Frontal cortex (tissue), 4 donors: ENCODE measurements around the gene AGAP1. TPM values are rescaled to one million over a fixed set of nuclear protein-coding genes. Genes with fewer than 3 reads are reported as not detected.

Source experiments
- DNase-seq, 2 donors: peaks; one replicate each; pipeline ENCODE4 v3.0.0; 2012; ENCODE audit warnings: low spot score in 2 of 2
- FAIRE-seq: peaks from 2 replicates; lab custom pipeline; 2012; peaks lifted over from hg19 to GRCh38; lab: Jason Lieb, UNC
- total RNA-seq: library from RNA; depleted of rRNA; stranded (reverse); fragments of >200 nt; gene quantifications from one replicate; pipeline ENCODE4 v1.2.3, GENCODE V29; 2014
- donor health status: control.
- donor health status: control.
- donor health status: control.

The AGAP1 gene
- total RNA-seq, 1 donor from 2014 or later: 27.3 TPM

GRCh38 chr2:235666213-235666781 is 172.5 kb downstream of the AGAP1 start:
- DNase-seq (peak in 1 of 2 donors; percentile 49), FAIRE-seq (no peak)

GRCh38 chr2:235668782-235669181 is 174.9 kb downstream of the AGAP1 start:
- DNase-seq: no peak
- FAIRE-seq: no peak

- DNase-seq: peak; percentile 80 to 88
- no peak for FAIRE-seq
Observed at GRCh38 chr2:235669269-235669831, 175.5 kb downstream of the AGAP1 start.

GRCh38 chr2:235669983-235670962 is 176.4 kb downstream of the AGAP1 start:
- no peak for FAIRE-seq

GRCh38 chr2:235670974-235671787 is 177.3 kb downstream of the AGAP1 start:
- no peak for FAIRE-seq
- DNase-seq: no peak

More at GRCh38 chr2:235669983-235670962, 176.4 kb downstream of the AGAP1 start:
- DNase-seq: peak; percentile 72 to 84

- no peak for DNase-seq
Observed at GRCh38 chr2:235672720-235673119, 178.9 kb downstream of the AGAP1 start.

GRCh38 chr2:235674146-235674545 is 180.3 kb downstream of the AGAP1 start:
- no peak for FAIRE-seq
- DNase-seq: no peak

More at GRCh38 chr2:235672720-235673119, 178.9 kb downstream of the AGAP1 start:
- FAIRE-seq: no peak

GRCh38 chr2:235674812-235675211 is 181.0 kb downstream of the AGAP1 start:
- DNase-seq: no peak
- FAIRE-seq: peak; percentile 40

GRCh38 chr2:235675678-235676535 is 182.1 kb downstream of the AGAP1 start:
- FAIRE-seq (no peak), DNase-seq (no peak)

GRCh38 chr2:235676536-235676799 is 182.6 kb downstream of the AGAP1 start:
- no peak for DNase-seq
- FAIRE-seq: peak; percentile 34

- DNase-seq: no peak
- no peak for FAIRE-seq
Observed at GRCh38 chr2:235677276-235677788, 183.5 kb downstream of the AGAP1 start.

GRCh38 chr2:235677937-235678336 is 184.1 kb downstream of the AGAP1 start:
- DNase-seq: no peak
- FAIRE-seq: no peak

- FAIRE-seq (no peak), DNase-seq (no peak)
Observed at GRCh38 chr2:235678712-235679111, 184.9 kb downstream of the AGAP1 start.

- FAIRE-seq (no peak), DNase-seq (no peak)
Observed at GRCh38 chr2:235679471-235679870, 185.6 kb downstream of the AGAP1 start.

GRCh38 chr2:235685024-235685721 is 191.3 kb downstream of the AGAP1 start:
- DNase-seq (no peak), FAIRE-seq (no peak)

- FAIRE-seq (no peak), DNase-seq (no peak)
Observed at GRCh38 chr2:235688511-235689426, 194.9 kb downstream of the AGAP1 start.

GRCh38 chr2:235689427-235689853 is 195.6 kb downstream of the AGAP1 start:
- no peak for DNase-seq
- FAIRE-seq: no peak
